ENCODE measurements around the gene ING1.

The ING1 gene

DNA sequence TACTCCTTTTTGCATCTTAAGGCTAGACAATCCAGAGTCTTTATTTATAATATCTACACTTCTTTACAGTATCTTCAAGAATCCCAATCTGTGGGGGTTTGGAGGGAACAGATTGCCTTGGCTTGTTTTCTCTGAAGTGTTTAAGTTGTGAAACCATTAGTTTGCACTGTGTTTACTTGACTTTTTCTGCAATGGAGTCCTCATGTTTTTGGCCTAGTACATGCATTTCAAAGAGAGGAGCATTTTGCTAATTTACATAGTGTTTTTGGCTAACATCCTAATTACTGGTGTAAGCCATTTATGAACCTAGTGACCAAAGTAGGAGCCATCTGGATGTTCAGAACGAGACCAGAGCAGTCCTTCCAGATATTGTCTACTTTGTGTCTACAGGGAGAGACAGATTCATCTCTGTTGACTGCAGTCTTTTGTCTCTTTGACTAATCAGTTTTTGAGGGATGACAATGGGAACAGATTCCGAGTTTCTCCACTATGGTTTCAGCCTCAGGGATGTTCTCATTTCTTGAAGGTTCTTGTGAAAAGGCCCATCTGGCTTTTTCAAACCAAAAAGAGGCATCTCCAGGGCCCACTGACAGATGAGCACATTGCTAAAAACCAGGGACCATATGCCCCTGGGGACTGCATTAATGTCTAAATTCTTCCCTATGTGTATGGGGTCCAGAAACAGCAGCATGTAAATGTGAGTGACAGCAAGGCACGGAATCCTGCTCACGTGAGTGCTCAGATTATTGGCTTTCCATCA is 53.4 kb downstream of the ING1 start:
- TF ChIP-seq, protein P1, sequence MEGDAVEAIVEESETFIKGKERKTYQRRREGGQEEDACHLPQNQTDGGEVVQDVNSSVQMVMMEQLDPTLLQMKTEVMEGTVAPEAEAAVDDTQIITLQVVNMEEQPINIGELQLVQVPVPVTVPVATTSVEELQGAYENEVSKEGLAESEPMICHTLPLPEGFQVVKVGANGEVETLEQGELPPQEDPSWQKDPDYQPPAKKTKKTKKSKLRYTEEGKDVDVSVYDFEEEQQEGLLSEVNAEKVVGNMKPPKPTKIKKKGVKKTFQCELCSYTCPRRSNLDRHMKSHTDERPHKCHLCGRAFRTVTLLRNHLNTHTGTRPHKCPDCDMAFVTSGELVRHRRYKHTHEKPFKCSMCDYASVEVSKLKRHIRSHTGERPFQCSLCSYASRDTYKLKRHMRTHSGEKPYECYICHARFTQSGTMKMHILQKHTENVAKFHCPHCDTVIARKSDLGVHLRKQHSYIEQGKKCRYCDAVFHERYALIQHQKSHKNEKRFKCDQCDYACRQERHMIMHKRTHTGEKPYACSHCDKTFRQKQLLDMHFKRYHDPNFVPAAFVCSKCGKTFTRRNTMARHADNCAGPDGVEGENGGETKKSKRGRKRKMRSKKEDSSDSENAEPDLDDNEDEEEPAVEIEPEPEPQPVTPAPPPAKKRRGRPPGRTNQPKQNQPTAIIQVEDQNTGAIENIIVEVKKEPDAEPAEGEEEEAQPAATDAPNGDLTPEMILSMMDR (IDR thresholded peaks at IDR 0.05): no peak
- DNase-seq (ENCODE audit: low spot score): no peak
- H3K4me3 ChIP-seq: no peak overlapping the region
- no peak overlapping the region for H3K27ac ChIP-seq

DNA sequence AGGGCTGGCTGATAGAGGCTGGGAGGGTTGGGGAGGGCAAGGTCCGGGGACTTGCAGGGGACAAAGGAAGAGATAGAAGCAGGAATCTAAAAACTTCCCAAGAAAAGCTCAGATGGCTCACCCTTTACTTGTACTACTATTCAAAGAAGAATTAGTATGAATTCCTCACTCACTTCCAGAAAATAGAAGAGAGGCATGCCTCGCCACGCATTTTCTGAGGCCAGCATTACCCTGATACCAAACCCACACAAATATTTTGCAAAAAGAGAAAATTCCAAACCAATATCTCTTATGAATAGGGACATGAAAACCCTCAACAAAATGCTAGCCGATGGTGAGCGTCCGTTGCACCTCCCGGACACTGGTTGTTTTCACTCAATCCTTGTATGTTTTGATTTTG is 54.0 kb downstream of the ING1 start:
- no peak for DNase-seq (ENCODE audit: low spot score)
- TF ChIP-seq, protein P1 (IDR thresholded peaks at IDR 0.05): no peak
- Histone ChIP-seq H3K27ac (no peak overlapping the region), H3K4me3 (no peak overlapping the region)

DNA sequence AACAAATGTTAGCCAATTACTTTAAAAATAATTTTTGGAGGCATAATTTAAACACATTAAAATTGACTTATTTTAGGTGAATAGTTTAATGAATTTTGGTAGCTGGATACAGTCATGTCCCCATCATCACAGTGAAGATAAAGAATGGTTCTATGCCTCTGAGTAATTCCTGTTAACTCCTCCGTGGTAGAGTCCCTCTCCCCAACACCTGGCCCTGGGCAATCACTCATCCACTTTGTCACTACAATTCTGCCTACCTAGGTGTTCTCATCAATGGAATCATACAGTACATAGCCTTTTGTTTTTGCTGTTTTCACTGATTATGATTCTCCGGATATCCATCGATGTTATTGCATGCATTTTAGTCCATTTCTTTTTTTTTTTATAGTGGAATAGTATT is 55.6 kb downstream of the ING1 start:
- no peak for DNase-seq (ENCODE audit: low spot score)
- TF ChIP-seq, protein P1 (IDR thresholded peaks at IDR 0.05): no peak
- H3K4me3 ChIP-seq: no peak overlapping the region
- no peak overlapping the region for H3K27ac ChIP-seq

DNA sequence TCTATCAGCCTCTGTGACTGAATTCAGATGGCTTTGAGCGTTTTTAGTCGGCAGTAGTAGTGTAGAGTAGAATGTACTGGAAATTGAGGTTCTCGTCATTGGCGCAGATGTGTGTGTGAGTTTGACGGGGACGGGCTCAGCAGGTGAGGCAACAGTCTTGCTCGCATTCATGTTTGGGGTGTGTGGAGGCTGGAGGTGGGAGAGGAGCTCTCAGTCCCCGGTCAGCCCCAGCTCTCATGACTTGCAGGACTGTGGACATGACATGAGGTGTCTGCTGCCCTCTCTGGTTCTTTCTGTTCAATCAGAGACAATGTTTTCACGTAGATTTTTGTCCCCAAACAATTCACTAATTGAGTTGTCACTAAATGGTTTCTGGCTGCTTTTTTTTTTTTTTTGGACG is 57.2 kb downstream of the ING1 start:
- no peak overlapping the region for H3K27ac ChIP-seq
- no peak for DNase-seq (ENCODE audit: low spot score)
- H3K4me3 ChIP-seq: no peak overlapping the region
- TF ChIP-seq, protein P1 (IDR thresholded peaks at IDR 0.05): no peak

DNA sequence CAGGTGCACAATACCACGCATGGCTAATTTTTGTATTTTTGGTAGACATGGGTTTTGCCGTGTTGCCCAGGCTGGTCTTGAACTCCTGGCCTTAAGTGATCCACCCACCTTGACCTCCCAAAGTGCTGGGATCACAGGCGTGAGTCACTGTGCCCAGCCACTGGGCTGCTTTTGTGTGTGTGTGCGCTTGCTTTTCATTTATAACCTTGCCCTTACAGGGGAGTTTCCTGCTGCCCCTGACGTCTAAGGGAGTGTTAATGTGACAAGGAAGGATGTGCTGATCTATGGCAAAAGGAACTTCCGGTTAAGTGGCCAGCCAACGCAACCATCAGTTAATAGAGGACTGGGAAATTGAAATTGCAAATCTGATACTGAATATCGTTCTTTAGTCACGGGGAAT is 57.7 kb downstream of the ING1 start:
- H3K4me3 ChIP-seq: no peak overlapping the region
- DNase-seq (ENCODE audit: low spot score): no peak
- TF ChIP-seq, protein P1 (IDR thresholded peaks at IDR 0.05): no peak
- H3K27ac ChIP-seq: no peak overlapping the region

DNA sequence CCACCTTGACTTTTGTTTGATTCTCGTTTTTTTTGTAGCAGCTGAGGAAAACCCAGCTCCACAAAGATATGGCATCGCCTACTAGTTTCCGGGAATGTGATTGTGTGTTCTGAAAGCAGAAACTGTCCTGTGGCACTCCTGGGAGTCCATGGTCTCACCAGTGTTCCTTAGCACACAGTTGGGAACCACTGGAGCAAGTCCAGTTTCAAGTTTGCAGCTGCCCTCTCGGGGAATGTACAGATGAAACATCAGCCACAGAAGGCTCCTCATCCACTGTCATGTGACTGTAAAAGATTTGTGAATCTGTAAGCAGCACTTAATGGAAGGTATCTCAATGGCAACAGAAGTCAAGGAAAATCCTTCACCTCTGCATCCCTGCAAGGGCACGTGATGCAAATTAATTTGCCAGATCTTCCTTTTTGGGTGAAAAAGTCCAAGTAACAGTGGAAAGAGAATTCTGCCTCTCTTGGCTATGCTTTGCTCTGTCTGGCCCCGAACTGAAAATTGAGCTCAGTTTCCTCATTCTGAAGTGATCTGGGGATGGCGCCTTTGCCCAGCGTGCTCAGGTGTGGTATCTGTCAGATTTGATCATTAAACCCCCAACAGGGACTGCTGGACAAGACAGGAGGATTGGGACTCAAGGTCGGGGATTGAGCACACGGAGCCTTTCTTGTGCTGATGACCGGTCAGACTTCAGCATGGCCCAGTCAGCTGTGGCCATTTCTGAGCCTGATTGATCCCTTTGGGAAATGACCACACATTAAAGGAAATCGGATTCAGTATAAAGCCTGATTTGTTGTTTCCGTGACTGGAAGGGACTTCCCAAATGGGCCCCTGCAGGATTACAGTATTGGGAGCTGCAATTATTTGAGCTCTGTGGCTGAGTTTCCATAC is 58.8 kb downstream of the ING1 start:
- DNase-seq (ENCODE audit: low spot score): no peak
- H3K27ac ChIP-seq: no peak overlapping the region
- no peak overlapping the region for H3K4me3 ChIP-seq
- TF ChIP-seq, protein P1 (IDR thresholded peaks at IDR 0.05): no peak

Data from coronary artery (tissue), 2 donors.